ENCODE results near the gene ATP11A.

- TF ChIP-seq ZNF335 (tag by site-specific recombination; conservative IDR thresholded peaks at IDR 0.05), result no peak
- no peak for TF ChIP-seq ZNF148 (tag by site-specific recombination; IDR thresholded peaks at IDR 0.05; ENCODE audit: borderline replicate concordance)
- no peak for TF ChIP-seq ZNF184 (tag by site-specific recombination; IDR thresholded peaks at IDR 0.05)
- no peak for TF ChIP-seq CTCF (tag by site-specific recombination; IDR thresholded peaks at IDR 0.05)
These were observed 156.7 kb downstream of the ATP11A start for GRCh38 chr13:112846411-112847115.

Data from HEK293 (cell line).